ENCODE data around the gene XYLT1.

DNA sequence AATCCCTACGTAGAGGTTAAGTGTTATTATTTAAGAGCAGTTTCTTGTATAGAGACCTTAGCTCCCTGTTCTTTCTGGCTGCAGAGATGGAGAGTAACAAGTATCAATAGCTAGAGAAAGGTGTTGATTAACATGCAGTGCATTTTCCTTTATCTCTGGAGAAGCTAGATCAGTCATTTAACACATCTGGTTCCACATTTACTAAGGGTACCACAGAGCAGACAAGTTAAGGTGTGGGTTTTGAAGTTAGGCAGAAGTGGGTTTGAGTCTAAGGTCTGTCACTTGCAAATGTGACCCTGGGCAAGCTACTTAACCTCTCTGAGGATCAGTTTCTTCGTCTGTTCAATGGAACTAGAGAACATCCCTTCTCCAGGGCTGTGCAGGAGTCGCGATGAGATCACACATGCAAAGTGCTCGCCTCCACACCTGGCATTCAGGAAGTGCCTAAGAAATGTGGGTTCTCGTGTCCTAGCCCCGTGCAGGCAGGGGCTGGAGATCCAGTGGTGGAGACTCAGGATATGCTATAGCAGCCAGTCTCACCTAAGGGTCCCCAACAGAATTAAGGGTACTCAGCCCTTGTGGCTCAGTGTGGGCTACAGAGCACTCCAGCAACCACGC, 224.4 kb downstream of the XYLT1 start:
- TF ChIP-seq, protein P1, sequence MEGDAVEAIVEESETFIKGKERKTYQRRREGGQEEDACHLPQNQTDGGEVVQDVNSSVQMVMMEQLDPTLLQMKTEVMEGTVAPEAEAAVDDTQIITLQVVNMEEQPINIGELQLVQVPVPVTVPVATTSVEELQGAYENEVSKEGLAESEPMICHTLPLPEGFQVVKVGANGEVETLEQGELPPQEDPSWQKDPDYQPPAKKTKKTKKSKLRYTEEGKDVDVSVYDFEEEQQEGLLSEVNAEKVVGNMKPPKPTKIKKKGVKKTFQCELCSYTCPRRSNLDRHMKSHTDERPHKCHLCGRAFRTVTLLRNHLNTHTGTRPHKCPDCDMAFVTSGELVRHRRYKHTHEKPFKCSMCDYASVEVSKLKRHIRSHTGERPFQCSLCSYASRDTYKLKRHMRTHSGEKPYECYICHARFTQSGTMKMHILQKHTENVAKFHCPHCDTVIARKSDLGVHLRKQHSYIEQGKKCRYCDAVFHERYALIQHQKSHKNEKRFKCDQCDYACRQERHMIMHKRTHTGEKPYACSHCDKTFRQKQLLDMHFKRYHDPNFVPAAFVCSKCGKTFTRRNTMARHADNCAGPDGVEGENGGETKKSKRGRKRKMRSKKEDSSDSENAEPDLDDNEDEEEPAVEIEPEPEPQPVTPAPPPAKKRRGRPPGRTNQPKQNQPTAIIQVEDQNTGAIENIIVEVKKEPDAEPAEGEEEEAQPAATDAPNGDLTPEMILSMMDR (IDR thresholded peaks at IDR 0.05): no peak
- TF ChIP-seq POLR2A (IDR thresholded peaks at IDR 0.05): no peak

Measured in esophagus squamous epithelium (tissue), 4 donors.